Measurements from ENCODE around the gene NKRF. TPM values are rescaled to one million over a fixed set of nuclear protein-coding genes. Genes with fewer than 3 reads are reported as not detected.
A peak's percentile ranks its signal among the peaks of the same experiment; 100 is the strongest.

Gene NKRF
- total RNA-seq, 1 donor from 2014 or later = 25.1 TPM

- Mint-ChIP-seq H3K27me3 (ENCODE audit: low read depth) (no peaks in the 10 kb centered on the region), H3K4me3 (ENCODE audit: low read depth) (no peak overlapping the region)
Observed at GRCh38 chrX:119635799-119636198, 29.6 kb upstream of the NKRF start.

DNA sequence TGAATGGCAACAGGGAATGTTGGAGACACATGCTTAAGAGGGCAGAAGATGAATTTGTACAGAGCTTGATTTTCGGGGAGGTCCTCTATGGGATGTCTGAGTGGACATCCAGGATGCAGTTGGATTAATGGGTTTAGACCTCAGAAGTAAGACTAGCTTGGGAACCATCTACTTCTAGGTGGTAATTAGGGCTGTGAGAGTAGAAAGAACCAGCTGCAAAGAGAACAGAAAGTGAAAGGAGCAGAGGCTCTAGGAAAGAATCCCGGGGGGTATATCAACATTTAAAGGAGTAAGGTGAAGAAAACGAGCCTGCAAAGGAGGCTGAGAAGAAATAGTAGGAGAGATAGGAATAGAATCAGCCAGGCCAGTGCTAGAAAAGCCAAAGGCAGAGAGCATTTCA lies 29.0 kb upstream of the NKRF start:
- intact Hi-C loops (cut with micrococcal nuclease) = no loop called here
- Mint-ChIP-seq H3K9me3 (no peaks in the 10 kb centered on the region), H3K36me3 (ENCODE audit: low read depth) (peaks cover 65% of the 10 kb centered on the region), H3K4me1 (ENCODE audit: low read depth) (peaks cover 9% of the 10 kb centered on the region), H3K4me3 (ENCODE audit: low read depth) (no peak overlapping the region), H3K27ac (peak overlapping the region; percentile 53), H3K27me3 (ENCODE audit: low read depth) (no peaks in the 10 kb centered on the region)
- no peak for DNase-seq (ENCODE audit: low spot score)

More at GRCh38 chrX:119635799-119636198, 29.6 kb upstream of the NKRF start:
- Mint-ChIP-seq H3K4me1 (ENCODE audit: low read depth) (peaks cover 9% of the 10 kb centered on the region), H3K36me3 (ENCODE audit: low read depth) (peaks cover 69% of the 10 kb centered on the region), H3K27ac (peak overlapping the region; percentile 53), H3K9me3 (no peaks in the 10 kb centered on the region)
- intact Hi-C loops (cut with micrococcal nuclease) = no loop called here
- no peak for DNase-seq (ENCODE audit: low spot score)

DNA sequence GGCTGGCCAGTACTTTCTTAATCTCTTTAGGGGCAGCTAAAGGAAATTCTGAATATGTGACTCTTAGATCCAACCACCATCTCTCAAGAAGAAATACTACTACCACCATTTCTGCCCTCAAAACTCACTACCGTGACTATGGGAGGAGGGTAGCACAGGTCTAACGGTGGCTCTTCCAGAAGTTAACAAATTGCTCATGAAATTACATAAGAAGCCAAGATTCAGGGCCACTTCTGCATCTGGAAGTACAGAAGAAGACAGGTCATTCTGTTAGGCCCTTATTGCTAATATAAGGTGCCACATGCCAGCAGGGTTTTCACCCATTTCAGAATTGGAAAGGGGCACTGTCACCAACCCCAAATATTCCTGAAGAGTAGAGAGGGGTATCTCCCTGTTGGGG lies 19.6 kb upstream of the NKRF start:
- no peaks in the 10 kb centered on the region for H3K9me3 Mint-ChIP-seq
- H3K27ac Mint-ChIP-seq = no peak overlapping the region
- H3K36me3 Mint-ChIP-seq (ENCODE audit: low read depth) = peaks cover 39% of the 10 kb centered on the region
- no peak for DNase-seq (ENCODE audit: low spot score)
- H3K4me1 Mint-ChIP-seq (ENCODE audit: low read depth) = no peaks in the 10 kb centered on the region
- intact Hi-C loops (cut with micrococcal nuclease) = no loop called here
- no peaks in the 10 kb centered on the region for H3K27me3 Mint-ChIP-seq (ENCODE audit: low read depth)
- no peak overlapping the region for H3K4me3 Mint-ChIP-seq (ENCODE audit: low read depth)

DNA sequence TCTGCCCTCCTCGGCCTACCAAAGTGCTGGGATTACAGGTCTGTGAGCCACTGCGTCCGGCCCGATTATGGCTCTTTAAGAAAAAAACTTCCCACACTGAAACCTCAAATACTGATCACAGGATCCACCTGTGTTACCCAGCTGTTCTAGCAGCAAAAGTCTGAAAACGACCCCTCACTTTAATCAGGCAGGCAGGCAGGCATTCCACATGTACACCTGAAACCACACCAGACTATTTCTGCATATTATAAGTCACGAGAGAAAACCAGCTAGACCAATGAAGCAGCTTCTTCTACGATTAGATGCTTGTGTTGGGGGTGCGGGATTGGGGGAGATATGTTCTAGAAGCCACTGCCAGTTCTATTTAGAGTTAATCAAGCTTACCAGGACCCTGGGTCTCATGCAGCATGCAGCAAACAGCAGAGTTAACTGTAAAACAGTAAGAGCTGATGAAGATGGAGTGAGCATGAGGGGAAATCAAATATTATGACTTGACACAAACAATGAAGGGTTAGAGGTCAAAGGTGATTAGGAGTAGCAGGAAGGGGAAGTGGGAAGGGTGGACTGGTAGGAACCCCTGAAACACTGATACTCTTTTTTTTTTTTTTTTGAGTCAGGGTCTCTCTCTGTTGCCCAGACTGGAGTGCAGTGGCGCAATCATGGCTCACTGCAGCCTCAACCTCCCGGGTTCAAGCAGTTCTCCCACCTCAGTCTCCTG lies 18.9 kb upstream of the NKRF start:
- intact Hi-C loops (cut with micrococcal nuclease) = no loop called here
- Mint-ChIP-seq H3K4me1 (ENCODE audit: low read depth) (no peaks in the 10 kb centered on the region), H3K27ac (no peak overlapping the region), H3K9me3 (no peaks in the 10 kb centered on the region), H3K27me3 (ENCODE audit: low read depth) (no peaks in the 10 kb centered on the region), H3K4me3 (ENCODE audit: low read depth) (no peak overlapping the region), H3K36me3 (ENCODE audit: low read depth) (peaks cover 37% of the 10 kb centered on the region)
- no peak for DNase-seq (ENCODE audit: low spot score)

GRCh38 chrX:119624417-119624816 lies 18.2 kb upstream of the NKRF start:
- H3K9me3 Mint-ChIP-seq = no peaks in the 10 kb centered on the region
- H3K27me3 Mint-ChIP-seq (ENCODE audit: low read depth) = no peaks in the 10 kb centered on the region
- intact Hi-C loops (cut with micrococcal nuclease) = no loop called here
- no peak for DNase-seq (ENCODE audit: low spot score)
- no peaks in the 10 kb centered on the region for H3K4me1 Mint-ChIP-seq (ENCODE audit: low read depth)
- H3K36me3 Mint-ChIP-seq (ENCODE audit: low read depth) = peaks cover 40% of the 10 kb centered on the region
- H3K4me3 Mint-ChIP-seq (ENCODE audit: low read depth) = no peak overlapping the region
- H3K27ac Mint-ChIP-seq = no peak overlapping the region

- no peaks in the 10 kb centered on the region for H3K9me3 Mint-ChIP-seq
- intact Hi-C loops (cut with micrococcal nuclease) = no loop called here
- no peaks in the 10 kb centered on the region for H3K27me3 Mint-ChIP-seq (ENCODE audit: low read depth)
- H3K4me1 Mint-ChIP-seq (ENCODE audit: low read depth) = no peaks in the 10 kb centered on the region
- H3K27ac Mint-ChIP-seq = no peak overlapping the region
- H3K4me3 Mint-ChIP-seq (ENCODE audit: low read depth) = no peak overlapping the region
- DNase-seq (ENCODE audit: low spot score) = no peak
- H3K36me3 Mint-ChIP-seq (ENCODE audit: low read depth) = peaks cover 43% of the 10 kb centered on the region
Observed at GRCh38 chrX:119622356-119623232, 16.4 kb upstream of the NKRF start.

DNA sequence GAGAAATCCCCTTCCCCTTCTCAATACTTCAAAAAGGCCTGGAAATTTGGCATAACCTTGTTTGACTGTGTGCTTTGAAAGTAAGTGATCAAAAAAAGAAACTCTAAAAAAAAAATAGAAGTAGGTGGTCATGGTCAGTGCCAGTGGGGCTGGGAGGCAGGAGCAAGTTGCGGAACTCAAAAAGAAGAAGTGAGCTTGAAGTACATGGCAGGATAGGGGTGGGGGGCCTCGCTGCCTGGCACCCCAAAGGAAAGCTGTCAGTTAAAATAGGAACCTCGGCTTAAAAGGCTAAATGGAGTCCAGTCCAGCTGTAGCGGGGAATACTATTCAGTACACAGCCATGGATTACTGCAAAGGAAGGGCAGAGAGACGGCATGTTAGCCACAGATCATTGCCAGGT lies 12.2 kb upstream of the NKRF start:
- intact Hi-C loops (cut with micrococcal nuclease) = no loop called here
- no peaks in the 10 kb centered on the region for H3K4me1 Mint-ChIP-seq (ENCODE audit: low read depth)
- H3K27ac Mint-ChIP-seq = no peak overlapping the region
- no peak for DNase-seq (ENCODE audit: low spot score)
- H3K36me3 Mint-ChIP-seq (ENCODE audit: low read depth) = peaks cover 29% of the 10 kb centered on the region
- H3K4me3 Mint-ChIP-seq (ENCODE audit: low read depth) = no peak overlapping the region
- no peaks in the 10 kb centered on the region for H3K9me3 Mint-ChIP-seq
- H3K27me3 Mint-ChIP-seq (ENCODE audit: low read depth) = no peaks in the 10 kb centered on the region

DNA sequence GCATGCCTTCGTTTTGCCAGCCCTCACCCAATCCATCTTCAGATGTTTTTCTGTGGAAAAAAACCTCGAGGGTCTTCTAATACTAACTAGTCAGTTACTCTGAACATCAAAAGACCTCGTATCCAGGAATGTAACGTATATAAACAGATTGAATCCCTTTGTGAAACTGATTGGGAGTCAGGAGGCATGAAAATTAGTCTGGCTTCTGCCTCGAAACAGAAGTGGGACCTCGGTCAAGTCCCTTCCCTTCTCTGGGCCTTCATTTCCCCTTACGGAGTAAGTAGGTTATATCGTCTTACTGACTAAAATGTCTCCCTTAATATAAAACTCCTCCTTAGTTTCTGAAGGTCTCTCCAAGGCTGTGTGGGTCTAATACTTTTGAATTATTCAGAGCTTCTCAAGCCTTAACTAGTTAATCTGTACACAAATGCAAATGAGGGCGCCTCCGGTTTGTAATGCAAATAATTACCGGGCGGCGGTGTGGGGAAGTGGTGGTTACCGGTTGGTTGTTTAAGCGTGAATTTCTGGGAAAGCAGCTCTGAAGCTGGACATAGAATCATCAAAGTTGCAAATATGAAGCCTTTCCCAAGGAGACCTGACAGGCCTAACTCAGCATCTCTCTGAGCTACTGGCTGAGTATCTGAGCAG lies 11.4 kb upstream of the NKRF start:
- no peak for DNase-seq (ENCODE audit: low spot score)
- intact Hi-C loops (cut with micrococcal nuclease) = no loop called here
- Mint-ChIP-seq H3K27me3 (ENCODE audit: low read depth) (no peaks in the 10 kb centered on the region), H3K36me3 (ENCODE audit: low read depth) (peaks cover 24% of the 10 kb centered on the region), H3K27ac (no peak overlapping the region), H3K4me1 (ENCODE audit: low read depth) (no peaks in the 10 kb centered on the region), H3K4me3 (ENCODE audit: low read depth) (no peak overlapping the region), H3K9me3 (no peaks in the 10 kb centered on the region)

DNA sequence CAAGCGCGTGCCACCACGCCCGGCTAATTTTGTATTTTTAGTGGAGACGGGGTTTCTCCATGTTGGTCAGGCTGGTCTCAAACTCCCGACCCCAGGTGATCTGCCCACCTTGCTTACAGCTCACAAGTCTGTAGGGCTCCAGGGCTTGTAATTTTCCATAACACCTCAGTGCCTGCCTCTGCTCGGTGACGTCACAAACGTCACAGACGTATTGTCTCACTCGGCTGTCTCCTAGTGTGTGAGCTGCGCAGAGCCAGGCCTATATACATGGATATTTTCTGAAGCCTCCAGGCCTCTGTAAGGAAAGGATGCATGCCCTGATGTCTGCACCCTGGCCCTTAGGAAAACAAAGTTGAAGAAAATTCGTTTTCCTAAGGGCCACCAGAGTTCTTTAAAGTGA lies 8.6 kb upstream of the NKRF start:
- Mint-ChIP-seq H3K4me1 (ENCODE audit: low read depth) (peaks cover 3% of the 10 kb centered on the region), H3K4me3 (ENCODE audit: low read depth) (no peak overlapping the region), H3K27ac (no peak overlapping the region), H3K27me3 (ENCODE audit: low read depth) (no peaks in the 10 kb centered on the region), H3K36me3 (ENCODE audit: low read depth) (peaks cover 20% of the 10 kb centered on the region), H3K9me3 (no peaks in the 10 kb centered on the region)
- no peak for DNase-seq (ENCODE audit: low spot score)
- intact Hi-C loops (cut with micrococcal nuclease) = no loop called here

GRCh38 chrX:119607018-119607389 lies 780 bp upstream of the NKRF start:
- no peaks in the 10 kb centered on the region for H3K9me3 Mint-ChIP-seq
- peak overlapping the region; percentile 96 for H3K27ac Mint-ChIP-seq
- intact Hi-C loops (cut with micrococcal nuclease) = loop anchor here (2.0 to 10.0 kb wide), 6 partner anchors 40 to 184 kb away; partner anchors contain the start of genes RPL39 and SEPTIN6
- peaks cover 18% of the 10 kb centered on the region for H3K4me1 Mint-ChIP-seq (ENCODE audit: low read depth)
- no peak for DNase-seq (ENCODE audit: low spot score)
- peaks cover 13% of the 10 kb centered on the region for H3K36me3 Mint-ChIP-seq (ENCODE audit: low read depth)
- H3K4me3 Mint-ChIP-seq (ENCODE audit: low read depth) = peak overlapping the region; percentile 97
- H3K27me3 Mint-ChIP-seq (ENCODE audit: low read depth) = no peaks in the 10 kb centered on the region

GRCh38 chrX:119605464-119606279 lies 552 bp downstream of the NKRF start:
- H3K27ac Mint-ChIP-seq = peak overlapping the region; percentile 96
- peak overlapping the region; percentile 97 for H3K4me3 Mint-ChIP-seq (ENCODE audit: low read depth)
- H3K4me1 Mint-ChIP-seq (ENCODE audit: low read depth) = peaks cover 20% of the 10 kb centered on the region
- intact Hi-C loops (cut with micrococcal nuclease) = loop anchor here (2.0 to 10.0 kb wide), 6 partner anchors 42 to 185 kb away; partner anchors contain the start of genes RPL39 and SEPTIN6
- peak; percentile 23 for DNase-seq (ENCODE audit: low spot score)
- H3K36me3 Mint-ChIP-seq (ENCODE audit: low read depth) = peaks cover 20% of the 10 kb centered on the region
- H3K27me3 Mint-ChIP-seq (ENCODE audit: low read depth) = no peaks in the 10 kb centered on the region
- no peaks in the 10 kb centered on the region for H3K9me3 Mint-ChIP-seq

DNA sequence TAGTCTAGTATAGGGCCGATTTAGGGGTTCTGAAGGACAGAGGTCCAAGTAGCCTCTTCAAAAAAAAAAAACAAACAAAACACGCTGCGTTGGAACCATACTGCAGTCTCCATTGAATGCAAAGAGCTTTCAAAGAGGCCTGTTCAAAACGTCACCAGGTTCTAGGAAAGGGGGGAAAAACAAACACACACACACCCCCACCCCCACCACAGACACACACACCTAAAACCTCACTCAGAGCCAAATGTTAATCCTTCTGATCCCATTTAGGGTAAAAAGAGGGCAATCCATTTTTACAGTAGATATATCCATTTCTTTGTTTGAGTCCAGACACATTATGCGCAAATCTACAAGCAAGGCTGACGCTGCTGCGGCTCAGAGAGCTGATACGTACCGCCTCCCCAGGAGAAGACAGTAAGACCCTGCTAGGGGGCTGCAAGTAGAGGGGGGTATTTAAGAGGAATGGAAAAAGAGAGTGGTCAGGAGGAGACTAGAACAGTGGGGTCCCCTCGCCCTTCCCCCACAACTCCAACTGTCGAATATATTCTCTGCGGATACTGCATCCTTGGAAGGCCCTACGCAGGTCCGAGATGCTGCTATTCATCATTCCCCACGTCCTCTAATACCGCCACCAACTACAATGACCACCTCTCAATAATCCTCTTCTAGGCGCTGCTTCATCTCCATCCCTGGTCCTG lies 1.3 kb downstream of the NKRF start:
- intact Hi-C loops (cut with micrococcal nuclease) = loop anchor here (5.0 to 10.0 kb wide), 4 partner anchors 42 to 147 kb away; no protein-coding TSS in a partner anchor
- peak overlapping the region; percentile 97 for H3K4me3 Mint-ChIP-seq (ENCODE audit: low read depth)
- DNase-seq (ENCODE audit: low spot score) = no peak
- H3K9me3 Mint-ChIP-seq = no peaks in the 10 kb centered on the region
- peaks cover 17% of the 10 kb centered on the region for H3K4me1 Mint-ChIP-seq (ENCODE audit: low read depth)
- H3K27ac Mint-ChIP-seq = peak overlapping the region; percentile 91
- H3K36me3 Mint-ChIP-seq (ENCODE audit: low read depth) = peaks cover 20% of the 10 kb centered on the region
- no peaks in the 10 kb centered on the region for H3K27me3 Mint-ChIP-seq (ENCODE audit: low read depth)
